Glutamatergic neuron (in vitro differentiated cells): Measurements from ENCODE around the gene ATG9B. TPM values are rescaled to one million over a fixed set of nuclear protein-coding genes. Genes with fewer than 3 reads are reported as not detected.

Source experiments
- DNase-seq: peaks from one replicate; pipeline ENCODE4 v3.0.0; 2022
- H3K27ac Mint-ChIP-seq: one replicate; pipeline ENCODE4 v1.8.0; 2020; ENCODE audit warnings: mild to moderate bottlenecking, mixed read lengths, inconsistent platforms; ENCODE audit not compliant: unreplicated experiment
- H3K27me3 Mint-ChIP-seq: one replicate; pipeline ENCODE4 v1.8.0; 2020; ENCODE audit warnings: mild to moderate bottlenecking, moderate library complexity, mixed read lengths, inconsistent platforms; ENCODE audit not compliant: unreplicated experiment
- H3K36me3 Mint-ChIP-seq: one replicate; pipeline ENCODE4 v1.8.0; 2020; ENCODE audit warnings: mild to moderate bottlenecking, mixed read lengths, inconsistent platforms; ENCODE audit not compliant: unreplicated experiment
- H3K4me1 Mint-ChIP-seq: one replicate; pipeline ENCODE4 v1.8.0; 2020; ENCODE audit warnings: mild to moderate bottlenecking, low read depth, mixed read lengths, inconsistent platforms; ENCODE audit not compliant: unreplicated experiment
- H3K4me3 Mint-ChIP-seq: one replicate; pipeline ENCODE4 v1.8.0; 2020; ENCODE audit warnings: mild to moderate bottlenecking, mixed read lengths, inconsistent platforms; ENCODE audit not compliant: unreplicated experiment
- H3K9me3 Mint-ChIP-seq: one replicate; pipeline ENCODE4 v1.8.0; 2020; ENCODE audit warnings: mild to moderate bottlenecking, moderate library complexity, mixed read lengths, inconsistent platforms; ENCODE audit not compliant: unreplicated experiment
- CTCF ChIP-seq: fragments of 200-600 bp; sonication (generic); IDR thresholded peaks from one replicate; pipeline ENCODE4 v1.5.0; 2021; ENCODE audit not compliant: partially characterized antibody, unreplicated experiment
- total RNA-seq: library from RNA; stranded (reverse); fragmentation: NEBNext Ultra II Directional; extraction: Animal tissue kit (Norgen Biotek cat#: 25700); gene quantifications from one replicate; pipeline ENCODE4 v1.2.1, GENCODE V29; 2021; ENCODE audit not compliant: unreplicated experiment

ATG9B gene
- total RNA-seq, 1 donor from 2014 or later, result 9.4 TPM

- no peak overlapping the region for H3K27ac Mint-ChIP-seq
- no peak for DNase-seq
- peaks cover 5% of the 10 kb centered on the region for H3K36me3 Mint-ChIP-seq
- H3K4me1 Mint-ChIP-seq, result peaks cover 64% of the 10 kb centered on the region
- no peak for TF ChIP-seq CTCF
- peak overlapping the region; percentile 2 for H3K4me3 Mint-ChIP-seq
- H3K27me3 Mint-ChIP-seq, result peaks cover 10% of the 10 kb centered on the region
- H3K9me3 Mint-ChIP-seq, result peaks cover 21% of the 10 kb centered on the region
Measured at GRCh38 chr7:150968056-150968733, 56.1 kb downstream of the ATG9B start.

GRCh38 chr7:150967349-150967748 lies 56.9 kb downstream of the ATG9B start:
- no peak for DNase-seq
- H3K27ac Mint-ChIP-seq, result no peak overlapping the region
- H3K4me3 Mint-ChIP-seq, result no peak overlapping the region
- H3K27me3 Mint-ChIP-seq, result peaks cover 9% of the 10 kb centered on the region
- H3K36me3 Mint-ChIP-seq, result peaks cover 5% of the 10 kb centered on the region
- H3K4me1 Mint-ChIP-seq, result peaks cover 63% of the 10 kb centered on the region
- TF ChIP-seq CTCF, result no peak
- peaks cover 17% of the 10 kb centered on the region for H3K9me3 Mint-ChIP-seq

- peaks cover 63% of the 10 kb centered on the region for H3K4me1 Mint-ChIP-seq
- no peak overlapping the region for H3K27ac Mint-ChIP-seq
- H3K27me3 Mint-ChIP-seq, result peaks cover 12% of the 10 kb centered on the region
- H3K9me3 Mint-ChIP-seq, result peaks cover 19% of the 10 kb centered on the region
- peak; percentile 34 for TF ChIP-seq CTCF
- peak; percentile 40 for DNase-seq
- H3K4me3 Mint-ChIP-seq, result no peak overlapping the region
- H3K36me3 Mint-ChIP-seq, result peaks cover 5% of the 10 kb centered on the region
Measured at GRCh38 chr7:150966002-150966401, 58.3 kb downstream of the ATG9B start.

GRCh38 chr7:150965273-150965830 lies 58.9 kb downstream of the ATG9B start:
- H3K27me3 Mint-ChIP-seq, result peaks cover 13% of the 10 kb centered on the region
- TF ChIP-seq CTCF, result no peak
- H3K9me3 Mint-ChIP-seq, result peaks cover 19% of the 10 kb centered on the region
- peaks cover 8% of the 10 kb centered on the region for H3K36me3 Mint-ChIP-seq
- peak overlapping the region; percentile 82 for H3K27ac Mint-ChIP-seq
- peaks cover 61% of the 10 kb centered on the region for H3K4me1 Mint-ChIP-seq
- DNase-seq, result peak; percentile 14
- H3K4me3 Mint-ChIP-seq, result no peak overlapping the region

Other genes starting within 250 kb of the ATG9B start
- gene TMEM176B, start 224.1 kb downstream of the ATG9B start, total RNA-seq, result 0.44 TPM
- 1.3 TPM for gene TMEM176A, start 223.7 kb downstream of the ATG9B start, total RNA-seq
- gene AOC1, start 172.0 kb downstream of the ATG9B start, total RNA-seq, result not detected
- 73.7 TPM for gene KCNH2, start 46.2 kb downstream of the ATG9B start, total RNA-seq
- gene NOS3, start 33.5 kb downstream of the ATG9B start, total RNA-seq, result 0.86 TPM
- 57.1 TPM for gene ABCB8, start 4.0 kb upstream of the ATG9B start, total RNA-seq
- 10.8 TPM for gene ASIC3, start 24.0 kb upstream of the ATG9B start, total RNA-seq
- gene CDK5, start 33.4 kb upstream of the ATG9B start, total RNA-seq, result 52.9 TPM
- gene SLC4A2, start 35.1 kb upstream of the ATG9B start, total RNA-seq, result 99.4 TPM
- gene FASTK, start 56.3 kb upstream of the ATG9B start, total RNA-seq, result 64.7 TPM
- 45.7 TPM for gene TMUB1, start 59.0 kb upstream of the ATG9B start, total RNA-seq
- 406 TPM for gene AGAP3, start 62.0 kb upstream of the ATG9B start, total RNA-seq
- gene GBX1, start 143.2 kb upstream of the ATG9B start, total RNA-seq, result not detected
- gene ASB10, start 162.8 kb upstream of the ATG9B start, total RNA-seq, result not detected
- gene H2BK1, start 186.0 kb upstream of the ATG9B start, total RNA-seq, result not detected
- gene ABCF2, start 202.7 kb upstream of the ATG9B start, total RNA-seq, result 39.1 TPM
- 38.1 TPM for gene CHPF2, start 208.0 kb upstream of the ATG9B start, total RNA-seq
- gene SMARCD3, start 224.2 kb upstream of the ATG9B start, total RNA-seq, result 5.1 TPM